SJCRH30 (cell line): ENCODE results near the gene GZMA. TPM values are rescaled to one million over a fixed set of nuclear protein-coding genes. Genes with fewer than 3 reads are reported as not detected.
"Not testable (repeated sequence)": the region's sequence is repeated elsewhere in the genome, so short reads cannot be mapped to it uniquely, and the experiment has no call there.

ENCODE experiments used
- DNase-seq, 2 experiments: peaks; one replicate each; pipeline ENCODE4 v3.0.0-alpha.2; 2015 to 2020
- H3K27ac ChIP-seq: fragments of 250-450 bp; sonication (Bioruptor Pico); 2 replicates; pipeline ENCODE4 v1.5.1; 2020; ENCODE audit warnings: mild to moderate bottlenecking, moderate library complexity
- H3K27me3 ChIP-seq: fragments of 250-450 bp; sonication (Bioruptor Pico); 2 replicates; pipeline ENCODE4 v1.5.1; 2020; ENCODE audit warnings: mild to moderate bottlenecking, moderate library complexity
- H3K36me3 ChIP-seq: fragments of 250-450 bp; sonication (Bioruptor Pico); 2 replicates; pipeline ENCODE4 v1.5.1; 2020; ENCODE audit warnings: mild to moderate bottlenecking, moderate library complexity
- H3K4me1 ChIP-seq: fragments of 250-450 bp; sonication (Bioruptor Pico); 2 replicates; pipeline ENCODE4 v1.5.1; 2020; ENCODE audit warnings: mild to moderate bottlenecking, moderate library complexity
- H3K4me3 ChIP-seq: fragments of 250-450 bp; sonication (Bioruptor Pico); 2 replicates; pipeline ENCODE4 v1.5.1; 2020; ENCODE audit warnings: mild to moderate bottlenecking, moderate library complexity
- H3K9me3 ChIP-seq: fragments of 250-450 bp; sonication (Bioruptor Pico); replicated peaks from 2 replicates; pipeline ENCODE4 v1.5.1; 2020; ENCODE audit warnings: mild to moderate bottlenecking, moderate library complexity
- total RNA-seq: library from RNA; depleted of rRNA; stranded (reverse); fragments of >200 nt; shearing (Covaris generic); gene quantifications from 2 replicates; pipeline ENCODE4 v1.2.3, GENCODE V29; 2014; rRNA removed

Gene GZMA
- total RNA-seq, result not detected in 2 replicates

- Histone ChIP-seq H3K27me3 (no peaks in the 10 kb centered on the region), H3K4me3 (no peak within 1 kb of the TSS), H3K36me3 (no peaks in the 10 kb centered on the region), H3K27ac (no peak within 1 kb of the TSS), H3K9me3 (no peaks in the 10 kb centered on the region; the same call in 1 of the 2 replicates), H3K4me1 (no peaks in the 10 kb centered on the region)
- DNase-seq, result peak in 1 of 2 experiments; percentile 3
These were observed at the start of gene GZMA for GRCh38 chr5:55102348-55102747. TSS of gene GZMA (plus strand) at chr5:55102646. CDS start at chr5:55102683, 37 bp downstream.

GRCh38 chr5:55055183-55055582 is 47.3 kb upstream of the GZMA start:
- no peaks in the 10 kb centered on the region for H3K36me3 ChIP-seq
- DNase-seq, result no peak

GRCh38 chr5:55062039-55062779 is 40.2 kb upstream of the GZMA start:
- H3K9me3 ChIP-seq, result no peaks in the 10 kb centered on the region
- no peaks in the 10 kb centered on the region for H3K4me1 ChIP-seq
- H3K4me3 ChIP-seq, result no peak overlapping the region
- H3K27me3 ChIP-seq, result no peaks in the 10 kb centered on the region
- H3K27ac ChIP-seq, result no peak overlapping the region
- no peaks in the 10 kb centered on the region for H3K36me3 ChIP-seq
- peak in 1 of 2 experiments; percentile 6 for DNase-seq

More at GRCh38 chr5:55055183-55055582, 47.3 kb upstream of the GZMA start:
- Histone ChIP-seq H3K4me1 (no peaks in the 10 kb centered on the region), H3K27me3 (no peaks in the 10 kb centered on the region), H3K4me3 (no peak overlapping the region), H3K27ac (no peak overlapping the region), H3K9me3 (no peaks in the 10 kb centered on the region)

GRCh38 chr5:55063220-55063863 is 39.1 kb upstream of the GZMA start:
- H3K36me3 ChIP-seq, result no peaks in the 10 kb centered on the region
- DNase-seq, result no peak
- H3K9me3 ChIP-seq, result no peaks in the 10 kb centered on the region
- no peaks in the 10 kb centered on the region for H3K4me1 ChIP-seq
- no peaks in the 10 kb centered on the region for H3K27me3 ChIP-seq
- no peak overlapping the region for H3K27ac ChIP-seq
- no peak overlapping the region for H3K4me3 ChIP-seq

GRCh38 chr5:55063899-55064298 is 38.5 kb upstream of the GZMA start:
- Histone ChIP-seq H3K4me3 (no peak overlapping the region), H3K36me3 (no peaks in the 10 kb centered on the region), H3K27me3 (no peaks in the 10 kb centered on the region), H3K9me3 (no peaks in the 10 kb centered on the region), H3K27ac (no peak overlapping the region), H3K4me1 (no peaks in the 10 kb centered on the region)
- DNase-seq, result no peak

- Histone ChIP-seq H3K4me3 (no peak overlapping the region), H3K27me3 (no peaks in the 10 kb centered on the region), H3K4me1 (no peaks in the 10 kb centered on the region), H3K9me3 (no peaks in the 10 kb centered on the region), H3K36me3 (no peaks in the 10 kb centered on the region), H3K27ac (no peak overlapping the region)
- no peak for DNase-seq
These were observed 37.9 kb upstream of the GZMA start for GRCh38 chr5:55064523-55064922.

GRCh38 chr5:55066277-55066676 is 36.2 kb upstream of the GZMA start:
- H3K36me3 ChIP-seq, result no peaks in the 10 kb centered on the region
- no peak overlapping the region for H3K27ac ChIP-seq
- no peak overlapping the region for H3K4me3 ChIP-seq
- no peaks in the 10 kb centered on the region for H3K4me1 ChIP-seq
- no peak for DNase-seq
- H3K27me3 ChIP-seq, result no peaks in the 10 kb centered on the region
- no peaks in the 10 kb centered on the region for H3K9me3 ChIP-seq

GRCh38 chr5:55070968-55071367 is 31.5 kb upstream of the GZMA start:
- H3K36me3 ChIP-seq, result no peaks in the 10 kb centered on the region
- H3K4me1 ChIP-seq, result no peaks in the 10 kb centered on the region
- H3K9me3 ChIP-seq, result no peaks in the 10 kb centered on the region
- no peak overlapping the region for H3K4me3 ChIP-seq
- H3K27me3 ChIP-seq, result no peaks in the 10 kb centered on the region
- H3K27ac ChIP-seq, result no peak overlapping the region
- DNase-seq, result no peak

GRCh38 chr5:55071413-55071812 is 31.0 kb upstream of the GZMA start:
- Histone ChIP-seq H3K4me3 (no peak overlapping the region), H3K27ac (no peak overlapping the region), H3K36me3 (no peaks in the 10 kb centered on the region), H3K9me3 (no peaks in the 10 kb centered on the region), H3K4me1 (no peaks in the 10 kb centered on the region), H3K27me3 (no peaks in the 10 kb centered on the region)
- DNase-seq, result no peak

GRCh38 chr5:55072666-55073065 is 29.8 kb upstream of the GZMA start:
- Histone ChIP-seq H3K4me3 (no peak overlapping the region), H3K36me3 (no peaks in the 10 kb centered on the region), H3K4me1 (no peaks in the 10 kb centered on the region), H3K27me3 (no peaks in the 10 kb centered on the region), H3K27ac (no peak overlapping the region), H3K9me3 (no peaks in the 10 kb centered on the region)
- DNase-seq, result no peak

GRCh38 chr5:55073211-55073610 is 29.2 kb upstream of the GZMA start:
- Histone ChIP-seq H3K4me3 (no peak overlapping the region), H3K27ac (no peak overlapping the region), H3K36me3 (no peaks in the 10 kb centered on the region), H3K4me1 (no peaks in the 10 kb centered on the region), H3K27me3 (no peaks in the 10 kb centered on the region), H3K9me3 (no peaks in the 10 kb centered on the region)
- DNase-seq, result no peak

GRCh38 chr5:55081541-55081940 is 20.9 kb upstream of the GZMA start:
- Histone ChIP-seq H3K4me1 (no peaks in the 10 kb centered on the region), H3K36me3 (no peaks in the 10 kb centered on the region), H3K27me3 (no peaks in the 10 kb centered on the region), H3K4me3 (no peak overlapping the region), H3K27ac (no peak overlapping the region), H3K9me3 (no peaks in the 10 kb centered on the region)
- DNase-seq, result no peak

GRCh38 chr5:55089301-55089700 is 13.1 kb upstream of the GZMA start:
- H3K4me1 ChIP-seq, H3K9me3 ChIP-seq, DNase-seq, H3K36me3 ChIP-seq, H3K4me3 ChIP-seq, H3K27ac ChIP-seq, H3K27me3 ChIP-seq: not testable (repeated sequence)

- not testable (repeated sequence) for H3K27me3 ChIP-seq, H3K9me3 ChIP-seq, H3K4me3 ChIP-seq, H3K27ac ChIP-seq, H3K36me3 ChIP-seq, H3K4me1 ChIP-seq, DNase-seq
These were observed 11.4 kb upstream of the GZMA start for GRCh38 chr5:55091011-55091410.

GRCh38 chr5:55096182-55096581 is 6.3 kb upstream of the GZMA start:
- DNase-seq, result no peak
- H3K27me3 ChIP-seq, result no peaks in the 10 kb centered on the region

GRCh38 chr5:55096861-55097260 is 5.6 kb upstream of the GZMA start:
- DNase-seq, result no peak

More at GRCh38 chr5:55096182-55096581, 6.3 kb upstream of the GZMA start:
- Histone ChIP-seq H3K36me3 (no peaks in the 10 kb centered on the region), H3K4me1 (no peaks in the 10 kb centered on the region), H3K4me3 (no peak overlapping the region), H3K27ac (no peak overlapping the region), H3K9me3 (no peaks in the 10 kb centered on the region; the same call in 1 of the 2 replicates)

More at GRCh38 chr5:55096861-55097260, 5.6 kb upstream of the GZMA start:
- H3K4me1 ChIP-seq, result no peaks in the 10 kb centered on the region
- no peaks in the 10 kb centered on the region; the same call in 1 of the 2 replicates for H3K9me3 ChIP-seq
- no peak overlapping the region for H3K27ac ChIP-seq
- no peaks in the 10 kb centered on the region for H3K36me3 ChIP-seq
- H3K4me3 ChIP-seq, result no peak overlapping the region
- H3K27me3 ChIP-seq, result no peaks in the 10 kb centered on the region
